ENCODE results near the gene ZNF575. TPM values are rescaled to one million over a fixed set of nuclear protein-coding genes. Genes with fewer than 3 reads are reported as not detected.

The ZNF575 gene
- total RNA-seq, 1 experiment from 2014 or later, result not detected

GRCh38 chr19:43485951-43486350, 47.0 kb upstream of the ZNF575 start:
- H3K36me3 Mint-ChIP-seq (ENCODE audit: insufficient read depth in 1 of 3, low read depth in 3 of 3), result peaks cover 0 to 3% (median 0%) of the 10 kb centered on the region in 3 experiments; a peak in 2 of 7 replicates
- no peaks in the 10 kb centered on the region for H3K27me3 ChIP-seq (ENCODE audit: insufficient read depth, low read length)
- no peak overlapping the region for H3K27ac ChIP-seq (ENCODE audit: insufficient read length, low read depth, low read length)
- no peak overlapping the region for H3K4ac ChIP-seq (ENCODE audit: low read depth, low read length)
- H4K20me1 ChIP-seq (ENCODE audit: control insufficient read depth, insufficient read depth, insufficient read length), result no peaks in the 10 kb centered on the region
- H2AFZ ChIP-seq (ENCODE audit: low read length), result no peak overlapping the region
- no peak overlapping the region for H2BK5ac ChIP-seq (ENCODE audit: insufficient read length, low read length)
- H2BK120ac ChIP-seq (ENCODE audit: low read depth, low read length, poor library complexity, severe bottlenecking), result no peak overlapping the region
- H3K9me3 ChIP-seq (ENCODE audit: control insufficient read depth, low read depth, low read length), result no peaks in the 10 kb centered on the region
- H3K4me1 Mint-ChIP-seq, result no peaks in the 10 kb centered on the region
- peak overlapping the region in 1 of 3 experiments; percentile 61; a peak in 1 of 7 replicates for H3K27ac Mint-ChIP-seq
- H4K91ac ChIP-seq (ENCODE audit: insufficient read length, low read depth, low read length), result no peak overlapping the region
- no peak overlapping the region for H2BK12ac ChIP-seq (ENCODE audit: insufficient read length, low read depth, low read length)
- H2BK15ac ChIP-seq (ENCODE audit: low read depth, low read length), result no peak overlapping the region
- DNase-seq, result no peak
- no peak overlapping the region for H4K8ac ChIP-seq (replicated peaks; ENCODE audit: insufficient read length, low read depth, low read length)
- no CpG with 5 or more reads among the region's 6 CpGs for WGBS (ENCODE audit: extremely low coverage, insufficient read length, low lambda C conversion rate)
- H2AK5ac ChIP-seq (ENCODE audit: insufficient read length, low read length), result no peak overlapping the region
- H4K5ac ChIP-seq (ENCODE audit: insufficient read length, low read depth, low read length), result no peak overlapping the region
- H3K4me1 ChIP-seq (ENCODE audit: insufficient read depth, low read length), result no peaks in the 10 kb centered on the region
- no peak overlapping the region for H2BK20ac ChIP-seq (ENCODE audit: low read depth, low read length, poor library complexity, severe bottlenecking)
- H3K27me3 Mint-ChIP-seq (ENCODE audit: low read depth), result peaks cover 2% of the 10 kb centered on the region; the same call in 1 of the 2 replicates
- H3K79me1 ChIP-seq (ENCODE audit: insufficient read depth, low read depth, low read length, poor library complexity, severe bottlenecking), result no peaks in the 10 kb centered on the region
- no peaks in the 10 kb centered on the region for H3K9me3 Mint-ChIP-seq
- H3K4me2 ChIP-seq (ENCODE audit: insufficient read depth, insufficient read length, low read length), result no peak overlapping the region
- no peak overlapping the region for H3T11ph ChIP-seq (ENCODE audit: low read length)
- no peak overlapping the region for H3K9ac ChIP-seq (ENCODE audit: extremely low read depth, insufficient read length, low read length)
- no peak overlapping the region for H3K56ac ChIP-seq (ENCODE audit: insufficient read length, low read depth, low read length)
- no peak overlapping the region for H3K4me3 Mint-ChIP-seq
- no peak overlapping the region for H3K14ac ChIP-seq (ENCODE audit: insufficient read depth, low read length)
- H3K23me2 ChIP-seq (ENCODE audit: insufficient read length, low read depth, low read length, poor library complexity, severe bottlenecking), result no peaks in the 10 kb centered on the region
- TF ChIP-seq CTCF (conservative IDR thresholded peaks at IDR 0.05), result no peak
- no peak overlapping the region for H3K18ac ChIP-seq (ENCODE audit: insufficient read length, low read depth, low read length)
- no peaks in the 10 kb centered on the region for H3K79me2 ChIP-seq (ENCODE audit: insufficient read depth, low read length)
- no peak overlapping the region for H3K23ac ChIP-seq (ENCODE audit: insufficient read length, low read depth, low read length)
